ENCODE data around the gene TBC1D24. TPM values are rescaled to one million over a fixed set of nuclear protein-coding genes. Genes with fewer than 3 reads are reported as not detected.
A peak's percentile ranks its signal among the peaks of the same experiment; 100 is the strongest.

The TBC1D24 gene
- total RNA-seq, 1 donor from 2014 or later = 15.4 TPM

DNA sequence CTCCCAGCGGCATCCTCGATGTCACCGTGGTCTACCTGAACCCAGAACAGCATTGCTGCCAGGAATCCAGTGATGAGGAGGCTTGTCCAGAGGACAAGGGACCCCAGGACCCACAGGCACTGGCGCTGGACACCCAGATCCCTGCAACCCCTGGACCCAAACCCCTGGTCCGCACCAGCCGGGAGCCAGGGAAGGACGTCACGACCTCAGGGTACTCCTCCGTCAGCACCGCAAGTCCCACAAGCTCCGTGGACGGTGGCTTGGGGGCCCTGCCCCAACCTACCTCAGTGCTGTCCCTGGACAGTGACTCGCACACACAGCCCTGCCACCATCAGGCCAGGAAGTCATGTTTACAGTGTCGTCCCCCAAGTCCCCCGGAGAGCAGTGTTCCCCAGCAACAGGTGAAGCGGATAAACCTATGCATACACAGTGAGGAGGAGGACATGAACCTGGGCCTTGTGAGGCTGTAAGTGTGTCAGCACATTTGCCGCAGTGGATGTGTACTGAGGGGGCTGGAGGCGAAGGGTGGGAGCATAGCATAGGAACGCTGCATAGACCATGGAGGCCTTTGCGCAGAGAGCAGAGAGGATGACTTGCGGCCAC lies 18.3 kb upstream of the TBC1D24 start:
- TF ChIP-seq, protein P1, sequence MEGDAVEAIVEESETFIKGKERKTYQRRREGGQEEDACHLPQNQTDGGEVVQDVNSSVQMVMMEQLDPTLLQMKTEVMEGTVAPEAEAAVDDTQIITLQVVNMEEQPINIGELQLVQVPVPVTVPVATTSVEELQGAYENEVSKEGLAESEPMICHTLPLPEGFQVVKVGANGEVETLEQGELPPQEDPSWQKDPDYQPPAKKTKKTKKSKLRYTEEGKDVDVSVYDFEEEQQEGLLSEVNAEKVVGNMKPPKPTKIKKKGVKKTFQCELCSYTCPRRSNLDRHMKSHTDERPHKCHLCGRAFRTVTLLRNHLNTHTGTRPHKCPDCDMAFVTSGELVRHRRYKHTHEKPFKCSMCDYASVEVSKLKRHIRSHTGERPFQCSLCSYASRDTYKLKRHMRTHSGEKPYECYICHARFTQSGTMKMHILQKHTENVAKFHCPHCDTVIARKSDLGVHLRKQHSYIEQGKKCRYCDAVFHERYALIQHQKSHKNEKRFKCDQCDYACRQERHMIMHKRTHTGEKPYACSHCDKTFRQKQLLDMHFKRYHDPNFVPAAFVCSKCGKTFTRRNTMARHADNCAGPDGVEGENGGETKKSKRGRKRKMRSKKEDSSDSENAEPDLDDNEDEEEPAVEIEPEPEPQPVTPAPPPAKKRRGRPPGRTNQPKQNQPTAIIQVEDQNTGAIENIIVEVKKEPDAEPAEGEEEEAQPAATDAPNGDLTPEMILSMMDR (IDR thresholded peaks at IDR 0.05) = no peak
- no peaks in the 10 kb centered on the region for H3K9me3 Mint-ChIP-seq (ENCODE audit: unreplicated experiment)
- H3K4me1 Mint-ChIP-seq (ENCODE audit: unreplicated experiment) = peaks cover 14% of the 10 kb centered on the region
- no peaks in the 10 kb centered on the region for H3K27me3 Mint-ChIP-seq (ENCODE audit: unreplicated experiment)
- H3K27ac Mint-ChIP-seq (ENCODE audit: unreplicated experiment) = no peak overlapping the region
- peaks cover 9% of the 10 kb centered on the region for H3K36me3 Mint-ChIP-seq (ENCODE audit: unreplicated experiment)
- DNase-seq (ENCODE audit: extremely low spot score, unreplicated experiment) = no peak
- no peak overlapping the region for H3K4me3 Mint-ChIP-seq (ENCODE audit: unreplicated experiment)

DNA sequence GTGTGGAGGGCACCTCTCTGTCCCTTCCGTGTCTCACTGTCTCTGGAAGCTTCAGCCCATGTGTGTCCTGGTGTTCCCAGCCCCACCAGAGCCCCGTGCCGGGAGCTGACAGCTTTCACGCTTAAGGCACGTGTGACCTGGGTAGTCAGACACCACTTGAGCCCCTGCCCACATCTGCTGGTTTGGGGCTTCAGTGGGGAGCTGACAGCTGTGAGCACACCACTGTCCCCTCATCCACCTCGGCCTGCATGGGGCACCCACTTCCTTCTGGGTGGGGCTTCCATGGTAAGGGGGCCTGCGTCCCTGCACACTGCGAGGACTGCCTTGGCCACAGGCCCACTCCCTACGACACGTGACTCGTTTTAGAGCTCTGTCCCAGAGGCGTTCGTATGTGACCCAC lies 17.7 kb upstream of the TBC1D24 start:
- DNase-seq (ENCODE audit: extremely low spot score, unreplicated experiment) = no peak
- no peak overlapping the region for H3K4me3 Mint-ChIP-seq (ENCODE audit: unreplicated experiment)
- no peaks in the 10 kb centered on the region for H3K9me3 Mint-ChIP-seq (ENCODE audit: unreplicated experiment)
- H3K27me3 Mint-ChIP-seq (ENCODE audit: unreplicated experiment) = no peaks in the 10 kb centered on the region
- TF ChIP-seq, protein P1 (IDR thresholded peaks at IDR 0.05) = no peak
- peaks cover 14% of the 10 kb centered on the region for H3K4me1 Mint-ChIP-seq (ENCODE audit: unreplicated experiment)
- peaks cover 9% of the 10 kb centered on the region for H3K36me3 Mint-ChIP-seq (ENCODE audit: unreplicated experiment)
- H3K27ac Mint-ChIP-seq (ENCODE audit: unreplicated experiment) = no peak overlapping the region

DNA sequence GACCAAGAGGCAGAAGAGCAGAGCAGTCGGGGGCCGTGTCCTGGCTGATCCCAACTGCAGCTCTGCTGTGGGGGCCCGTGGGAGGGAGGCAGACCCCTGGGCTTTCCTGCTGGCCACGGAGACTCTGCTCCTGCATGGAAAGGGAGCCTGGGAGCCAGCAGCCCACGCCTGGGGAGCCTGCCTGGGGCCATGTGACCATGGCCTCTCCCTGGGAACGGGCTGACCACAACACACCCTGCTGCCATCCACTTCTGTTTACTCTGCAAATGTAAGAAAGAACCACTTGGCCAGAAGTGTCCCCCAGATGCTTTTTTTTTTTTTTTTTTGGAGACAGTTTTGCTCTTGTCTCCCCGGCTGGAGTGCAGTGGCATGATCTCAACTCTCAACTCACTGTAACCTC lies 17.0 kb upstream of the TBC1D24 start:
- peak overlapping the region; percentile 8 for H3K4me3 Mint-ChIP-seq (ENCODE audit: unreplicated experiment)
- TF ChIP-seq, protein P1 (IDR thresholded peaks at IDR 0.05) = no peak
- no peaks in the 10 kb centered on the region for H3K9me3 Mint-ChIP-seq (ENCODE audit: unreplicated experiment)
- H3K36me3 Mint-ChIP-seq (ENCODE audit: unreplicated experiment) = peaks cover 9% of the 10 kb centered on the region
- H3K27ac Mint-ChIP-seq (ENCODE audit: unreplicated experiment) = no peak overlapping the region
- H3K4me1 Mint-ChIP-seq (ENCODE audit: unreplicated experiment) = peaks cover 14% of the 10 kb centered on the region
- no peak for DNase-seq (ENCODE audit: extremely low spot score, unreplicated experiment)
- no peaks in the 10 kb centered on the region for H3K27me3 Mint-ChIP-seq (ENCODE audit: unreplicated experiment)

DNA sequence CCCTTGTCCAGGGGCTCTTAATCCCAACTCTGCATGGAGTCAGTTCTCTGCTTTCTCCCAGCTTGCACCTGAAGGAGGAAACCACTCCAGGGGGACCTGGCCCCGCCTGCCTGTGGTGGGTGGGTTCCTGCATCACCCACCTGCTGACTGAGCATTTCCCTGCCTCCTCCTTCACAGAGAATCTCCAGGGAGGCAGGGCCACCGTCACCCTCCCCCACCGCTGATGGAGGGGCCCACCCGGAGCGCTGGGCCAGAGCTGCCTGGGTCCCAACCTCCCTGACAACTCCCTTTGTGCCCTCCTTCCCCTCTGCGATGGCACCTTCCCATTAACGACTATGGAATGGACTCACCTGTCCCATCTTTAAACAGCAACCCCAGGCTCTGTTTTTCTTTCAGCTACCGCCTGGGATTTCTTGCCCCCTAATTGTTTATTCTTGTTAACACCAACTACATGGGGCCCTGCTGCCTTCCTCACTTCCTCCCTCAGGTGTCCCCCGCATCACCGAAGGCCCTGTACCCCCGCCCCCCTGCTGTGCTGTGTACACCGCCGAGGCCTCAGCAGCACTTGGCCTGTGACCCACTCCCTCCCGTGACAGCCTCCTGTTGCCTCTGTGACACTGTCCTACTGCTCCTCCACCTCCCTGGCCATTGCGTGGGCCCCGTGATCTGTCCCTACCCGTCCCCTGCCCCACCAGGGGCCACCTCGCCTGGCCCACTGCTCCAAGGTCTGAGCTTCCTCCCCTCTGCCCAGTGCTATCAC lies 15.9 kb upstream of the TBC1D24 start:
- peak overlapping the region; percentile 80 for H3K27ac Mint-ChIP-seq (ENCODE audit: unreplicated experiment)

More for the DNA sequence above, 15.9 kb upstream of the TBC1D24 start:
- no peak for DNase-seq (ENCODE audit: extremely low spot score, unreplicated experiment)
- peaks cover 14% of the 10 kb centered on the region for H3K4me1 Mint-ChIP-seq (ENCODE audit: unreplicated experiment)
- H3K36me3 Mint-ChIP-seq (ENCODE audit: unreplicated experiment) = peaks cover 3% of the 10 kb centered on the region
- no peaks in the 10 kb centered on the region for H3K9me3 Mint-ChIP-seq (ENCODE audit: unreplicated experiment)
- H3K27me3 Mint-ChIP-seq (ENCODE audit: unreplicated experiment) = no peaks in the 10 kb centered on the region
- H3K4me3 Mint-ChIP-seq (ENCODE audit: unreplicated experiment) = peak overlapping the region; percentile 81
- TF ChIP-seq, protein P1 (IDR thresholded peaks at IDR 0.05) = no peak

Measured in osteocyte (in vitro differentiated cells).